GM21786 (cell line): ENCODE measurements around the gene CDKL4.
"Not testable (repeated sequence)": the region's sequence is repeated elsewhere in the genome, so short reads cannot be mapped to it uniquely, and the experiment has no call there.

Source experiments
- ATAC-seq: cut with Tn5 transposase; IDR thresholded peaks from one replicate; pipeline ENCODE4 v1.9.1; 2021; ENCODE audit not compliant: unreplicated experiment

The CDKL4 gene

DNA sequence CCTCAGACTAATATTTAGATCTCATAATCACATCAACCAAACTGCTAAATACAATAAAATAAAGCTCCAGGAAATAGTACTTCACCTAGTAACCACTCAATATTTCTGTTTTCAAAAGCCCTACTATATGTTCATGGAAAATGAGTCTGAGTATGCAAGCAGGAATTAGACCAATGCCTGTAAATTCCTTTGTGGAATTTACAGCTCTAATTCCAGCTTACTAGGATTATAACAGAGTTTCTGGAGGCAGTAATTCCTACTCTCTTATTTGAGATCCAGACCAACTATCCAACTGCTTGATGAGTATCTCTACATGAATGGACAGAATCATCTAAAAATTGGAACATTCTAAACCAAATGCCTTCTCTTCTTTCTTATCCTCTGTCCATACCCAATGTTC lies 11.6 kb downstream of the CDKL4 start:
- ATAC-seq, result no peak

DNA sequence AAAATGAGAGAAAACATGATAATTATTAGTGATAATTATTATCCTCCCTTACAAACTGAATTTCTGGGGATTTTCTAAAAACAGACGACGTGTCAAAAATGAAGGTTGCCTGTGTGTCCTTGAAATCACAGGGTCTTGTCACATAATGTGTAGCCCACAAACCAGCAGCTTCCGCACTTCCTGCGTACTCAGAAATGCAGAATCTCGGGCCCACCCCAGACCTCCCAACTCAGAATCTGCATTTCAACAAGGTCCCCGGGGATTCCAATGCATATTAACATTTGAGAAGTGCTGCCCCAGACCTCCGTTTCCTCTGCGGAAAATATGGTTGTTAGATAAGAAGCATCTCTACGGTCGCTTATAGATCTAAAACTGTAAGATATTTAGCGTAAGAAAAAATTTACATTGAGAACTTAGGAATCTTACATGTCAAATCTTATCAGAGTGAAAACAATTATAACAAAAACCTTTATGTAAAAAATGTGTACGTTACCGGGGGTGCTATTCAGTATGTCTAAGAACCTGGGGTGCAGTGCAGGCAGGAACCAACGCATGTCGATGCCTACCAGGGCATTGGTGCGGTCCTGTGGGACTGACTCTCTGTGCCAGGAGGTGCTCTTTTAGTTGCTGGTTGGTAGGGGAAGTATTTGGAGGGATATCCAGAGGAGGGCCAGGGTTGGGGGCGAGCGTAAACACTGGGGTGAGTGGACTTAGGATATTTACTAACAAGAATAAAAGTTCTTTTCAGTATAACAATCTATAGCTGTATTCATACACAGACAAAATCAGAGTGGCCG lies 15.2 kb downstream of the CDKL4 start:
- peak; percentile 17 for ATAC-seq

DNA sequence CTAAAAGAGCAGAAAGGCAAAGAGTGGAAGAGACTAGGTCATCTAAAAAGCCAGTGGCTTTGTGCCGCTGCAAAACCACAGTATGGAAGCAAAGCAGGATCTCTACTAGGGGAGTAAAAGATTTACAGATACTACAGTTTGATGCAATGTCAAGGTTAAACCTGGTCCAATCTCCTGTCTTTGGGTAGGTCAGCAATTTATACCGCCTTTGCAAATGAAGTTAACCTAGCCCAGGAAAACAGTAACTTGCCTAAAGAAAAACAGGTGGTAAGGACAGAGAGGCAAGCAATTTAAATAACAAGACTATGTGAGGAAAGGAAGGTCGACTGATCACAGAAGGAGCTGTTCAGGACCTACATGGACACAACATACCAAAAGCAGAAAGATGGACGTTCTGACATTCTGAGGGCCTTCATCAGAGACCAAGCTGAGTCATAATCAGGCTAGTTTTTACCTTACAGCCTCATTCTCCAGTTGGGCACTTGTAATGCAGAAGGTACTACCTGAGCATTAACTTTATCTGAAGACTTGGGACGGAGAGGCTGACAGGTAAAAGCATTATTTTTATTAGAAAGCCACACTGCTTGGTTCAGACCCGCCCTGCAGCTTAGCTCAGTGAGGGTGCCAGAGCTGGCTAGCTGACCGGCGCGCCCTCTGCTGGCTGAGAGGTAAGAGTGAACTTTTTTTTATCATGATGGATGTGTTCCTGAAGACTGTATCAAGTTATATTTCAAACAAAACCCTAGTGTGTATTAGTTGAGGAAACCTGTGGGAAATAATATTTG lies 15.9 kb downstream of the CDKL4 start:
- ATAC-seq, result peak; percentile 86

DNA sequence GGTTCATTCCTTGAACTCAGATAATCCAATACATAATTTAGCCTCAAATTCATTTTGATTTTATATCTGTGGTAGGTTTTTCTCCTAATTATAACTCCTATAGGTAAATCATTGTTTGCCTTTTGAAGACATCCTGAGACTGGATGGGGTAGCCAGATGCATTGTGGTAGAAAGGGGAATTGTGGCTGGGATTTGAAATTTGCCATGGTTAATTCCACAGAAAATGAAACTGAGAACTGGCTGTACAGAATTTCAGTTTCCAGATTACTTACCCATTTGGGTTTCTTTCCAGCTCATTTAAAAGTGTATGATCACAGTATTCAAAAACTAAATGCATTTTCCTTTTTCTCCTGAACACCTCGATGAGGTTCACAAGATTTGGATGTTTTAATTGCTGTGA lies 18.2 kb downstream of the CDKL4 start:
- ATAC-seq, result no peak

DNA sequence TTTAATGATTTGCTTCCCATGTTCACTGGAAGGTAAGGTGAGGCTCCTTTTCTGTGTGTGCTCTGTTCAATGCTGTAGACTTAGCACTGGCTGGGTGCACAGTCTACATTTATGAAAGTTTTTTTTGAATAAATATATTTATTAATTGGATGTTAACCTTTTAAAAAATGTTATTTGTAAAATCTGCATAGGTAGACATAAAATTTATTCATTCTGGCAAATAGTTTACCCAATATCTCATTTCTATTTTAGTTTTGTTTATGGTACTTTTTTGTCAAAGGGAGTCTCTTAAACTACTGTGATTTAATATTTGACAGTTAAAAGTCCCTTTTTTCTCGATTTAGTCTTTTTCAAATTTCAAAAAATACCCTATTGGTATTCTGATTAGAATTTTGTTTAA lies 19.9 kb downstream of the CDKL4 start:
- ATAC-seq, result no peak

DNA sequence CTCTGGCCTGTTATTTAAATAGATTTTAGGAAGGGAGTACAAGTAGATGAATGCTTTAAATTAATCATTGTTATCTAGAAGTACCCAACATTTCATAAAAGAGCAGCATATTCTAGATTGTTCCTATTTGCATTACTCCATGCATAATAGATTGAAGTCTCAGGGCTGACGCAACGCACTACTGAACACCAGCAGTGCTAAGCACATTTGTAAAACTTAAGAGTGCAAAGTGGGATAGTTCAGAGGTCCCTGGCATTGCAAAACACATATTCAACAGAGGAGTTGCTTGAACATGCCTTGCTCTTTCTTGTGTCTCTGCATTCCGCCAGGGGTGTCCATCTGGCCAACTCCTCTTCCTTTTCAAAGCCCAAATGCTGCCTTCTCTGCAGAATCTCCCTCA lies 22.3 kb downstream of the CDKL4 start:
- no peak for ATAC-seq

DNA sequence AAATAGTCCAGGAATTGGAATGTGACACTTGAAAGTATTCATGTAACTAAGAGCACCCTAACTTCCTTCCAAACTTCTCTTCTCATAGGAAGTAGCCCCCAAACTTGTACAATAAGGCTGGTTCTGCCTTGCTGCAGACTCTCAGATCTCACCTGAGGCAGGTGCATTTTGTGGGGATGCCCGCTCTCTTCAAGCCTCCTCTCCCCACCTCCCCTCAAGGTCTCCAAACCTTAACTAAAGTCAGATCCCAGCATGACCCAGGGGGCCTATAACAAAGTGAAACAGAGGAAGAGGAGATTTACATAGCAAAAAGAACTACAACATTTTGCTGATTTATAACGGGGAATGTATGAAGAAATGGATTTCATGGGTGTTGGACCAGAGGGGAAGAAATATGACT lies 23.6 kb downstream of the CDKL4 start:
- ATAC-seq, result no peak

DNA sequence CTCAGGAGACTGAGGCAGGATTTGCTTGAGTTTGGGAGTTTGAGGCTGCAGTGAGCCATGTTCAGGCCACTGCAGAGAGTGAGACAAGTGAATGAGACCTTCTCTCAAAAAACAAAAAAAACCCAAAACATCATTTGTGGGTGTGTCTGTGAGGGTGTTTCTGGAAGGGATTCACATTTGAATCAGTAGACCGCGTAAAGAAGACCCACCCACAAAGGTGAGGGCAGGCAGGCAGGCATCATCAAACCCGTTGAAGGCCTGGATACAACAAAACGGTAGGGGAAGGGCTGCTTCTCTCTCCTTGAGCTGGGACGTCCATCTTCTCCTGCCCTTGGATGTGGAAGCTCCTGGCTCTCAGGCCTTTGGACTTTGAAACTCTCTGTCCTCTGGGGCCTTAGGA lies 25.4 kb downstream of the CDKL4 start:
- no peak for ATAC-seq

DNA sequence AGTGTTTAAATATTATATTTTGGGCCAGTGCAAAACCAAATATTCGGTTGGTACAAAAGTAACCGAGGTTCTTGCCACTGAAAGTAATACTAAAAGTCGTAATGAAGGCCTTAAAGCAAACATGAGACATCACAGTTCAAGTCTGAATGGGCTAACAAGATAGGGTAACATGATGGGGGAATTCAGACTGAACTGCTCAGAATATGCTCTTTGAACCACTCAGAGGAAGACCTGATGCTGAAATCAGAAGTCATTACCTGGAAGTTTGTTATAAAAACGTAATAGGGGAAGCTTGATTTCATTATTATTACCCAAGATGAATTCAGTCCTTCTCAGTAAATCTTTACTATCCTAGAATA lies 26.6 kb downstream of the CDKL4 start:
- ATAC-seq, result no peak

DNA sequence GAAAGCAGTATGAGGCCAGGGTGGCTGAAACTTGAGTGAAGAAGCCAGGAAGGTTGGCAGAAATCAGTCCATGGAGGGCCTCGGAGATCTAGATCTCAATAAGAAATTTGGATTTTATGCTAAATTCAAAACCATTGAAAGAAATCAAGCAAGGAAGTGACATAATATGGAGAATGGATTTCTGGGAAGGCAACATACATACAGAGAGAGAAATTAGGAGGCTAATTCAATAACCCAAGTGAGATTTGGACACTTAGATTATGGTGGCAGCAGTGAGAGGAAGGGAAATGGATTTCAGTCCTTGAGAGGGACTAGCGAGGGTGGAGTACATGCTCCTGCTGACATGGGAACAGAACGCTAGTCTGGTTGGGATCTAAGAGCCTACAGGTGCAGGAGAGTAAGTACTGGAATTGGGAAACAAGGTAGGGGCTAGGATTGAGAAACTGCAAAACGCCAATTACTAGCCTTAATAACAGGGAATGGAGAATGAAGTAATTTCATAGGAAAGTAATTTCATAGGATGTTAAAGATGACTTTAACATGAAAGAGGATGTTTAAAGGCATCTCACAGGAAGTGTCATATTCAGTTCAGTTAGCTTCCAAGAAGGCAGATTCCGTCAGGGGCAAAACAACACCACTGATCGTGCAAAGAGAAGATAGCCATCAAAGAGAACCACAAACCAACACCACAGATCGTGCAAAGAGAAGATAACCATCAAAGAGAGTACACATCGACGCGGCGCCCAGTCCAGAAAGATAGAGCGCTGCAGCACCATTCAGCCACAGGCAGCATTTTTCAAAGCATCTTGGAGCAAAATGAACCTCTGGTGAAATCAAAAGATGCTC lies 27.2 kb downstream of the CDKL4 start:
- ATAC-seq, result no peak

DNA sequence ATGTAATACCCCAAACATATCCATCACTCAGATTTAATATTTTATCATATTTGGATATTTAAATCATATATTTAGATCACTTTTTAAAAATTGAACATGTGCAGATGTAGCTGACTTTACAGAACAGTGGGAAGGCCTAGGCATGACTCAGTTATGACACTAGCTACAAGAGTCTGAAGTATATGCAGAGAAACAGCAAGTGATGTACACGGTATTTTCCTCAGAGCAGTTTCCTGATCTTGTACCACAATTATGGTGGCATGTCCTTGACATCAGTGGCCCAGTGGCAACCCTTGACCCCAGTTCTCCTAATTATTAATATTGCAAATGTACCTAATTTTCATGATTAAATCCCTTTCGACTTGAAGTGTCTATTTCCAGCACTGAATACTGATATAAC lies 28.2 kb downstream of the CDKL4 start:
- ATAC-seq, result no peak

DNA sequence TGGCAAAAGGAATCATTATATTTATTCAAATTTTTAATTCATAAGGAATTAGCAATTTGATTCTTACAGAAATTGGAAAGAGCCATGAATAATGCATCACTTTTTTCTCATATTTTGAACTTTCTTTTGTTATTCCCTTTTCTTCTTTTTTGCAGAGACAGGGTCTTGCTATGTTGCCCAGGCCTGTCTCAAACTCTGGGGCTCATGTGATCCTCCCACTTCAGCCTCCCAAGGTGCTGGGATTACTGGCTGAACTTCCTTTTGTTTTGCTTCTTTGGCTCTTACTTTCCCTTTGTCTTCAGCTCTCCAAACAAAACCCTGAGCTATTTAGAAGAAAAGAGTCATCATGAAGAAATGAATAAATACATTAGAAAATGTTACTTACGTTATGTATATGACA lies 30.8 kb downstream of the CDKL4 start:
- no peak for ATAC-seq

DNA sequence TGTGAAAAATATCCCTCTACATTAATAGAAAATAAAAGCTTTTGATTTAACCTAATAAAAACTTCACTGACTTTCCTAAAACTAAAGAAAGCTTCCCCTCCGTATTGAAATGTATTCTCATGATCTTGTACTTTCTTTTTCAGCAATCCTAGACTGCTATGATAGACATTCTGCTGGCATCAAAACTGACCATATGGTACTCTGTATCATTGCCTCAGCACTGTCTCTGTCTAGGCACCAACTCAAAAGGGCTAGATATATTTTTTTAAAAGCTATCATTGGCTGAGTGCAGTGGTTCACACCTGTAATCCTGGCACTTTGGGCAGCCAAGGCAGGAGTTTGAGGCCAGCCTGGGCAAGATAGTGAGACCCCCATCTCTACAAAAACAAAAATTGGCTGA lies 32.9 kb downstream of the CDKL4 start:
- ATAC-seq, result no peak

DNA sequence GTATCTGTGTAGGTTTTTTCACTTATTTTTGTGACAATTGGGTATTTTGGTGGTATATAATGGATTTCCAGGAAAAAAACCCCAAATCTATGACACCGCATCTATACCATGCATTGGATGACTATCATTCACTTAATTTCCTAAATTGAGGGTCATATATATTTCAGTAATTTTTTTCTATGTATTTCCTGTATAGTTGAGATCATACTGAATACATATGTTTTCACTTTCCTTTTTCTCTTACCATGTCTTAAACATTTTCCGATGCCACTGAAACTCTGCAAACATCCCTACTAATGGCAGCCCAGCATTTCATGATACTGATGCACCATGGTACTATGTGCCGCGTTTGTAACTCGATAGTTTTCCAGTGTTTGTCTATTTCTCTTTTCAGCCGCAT lies 40.4 kb downstream of the CDKL4 start:
- no peak for ATAC-seq

DNA sequence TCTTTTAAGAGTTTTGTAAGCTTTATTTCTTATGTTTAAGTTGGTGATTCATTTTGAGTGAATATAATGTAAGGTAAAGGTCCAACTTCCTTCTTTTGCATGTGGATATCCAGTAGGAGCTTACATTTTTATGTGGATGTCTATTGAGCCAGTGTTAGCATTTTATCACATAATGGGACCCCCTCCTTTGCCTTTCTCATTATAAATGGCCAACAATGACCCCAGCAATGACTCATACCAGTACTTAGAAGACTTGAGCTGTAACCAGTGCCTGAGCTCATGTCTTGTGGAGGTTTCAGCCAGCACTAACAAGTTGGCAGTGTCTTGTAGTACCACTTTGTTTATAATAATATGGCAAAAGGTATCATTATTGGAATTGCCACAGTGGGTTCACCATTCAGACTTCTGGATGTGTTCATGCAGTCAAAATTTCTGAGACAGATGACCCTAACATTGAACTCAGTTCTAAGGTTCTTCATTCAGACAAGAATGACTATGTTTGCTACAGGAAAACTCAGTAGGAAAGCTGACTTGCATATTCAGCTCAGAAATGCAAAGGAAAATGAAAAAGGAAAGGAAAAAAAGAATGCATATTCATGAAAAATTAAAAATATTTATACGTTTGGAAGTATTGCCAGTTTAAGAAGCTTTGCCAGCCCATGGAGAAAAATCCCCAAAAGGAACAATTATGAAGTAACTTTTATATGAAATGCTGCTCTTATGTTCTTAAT lies 41.0 kb downstream of the CDKL4 start:
- ATAC-seq, result no peak

DNA sequence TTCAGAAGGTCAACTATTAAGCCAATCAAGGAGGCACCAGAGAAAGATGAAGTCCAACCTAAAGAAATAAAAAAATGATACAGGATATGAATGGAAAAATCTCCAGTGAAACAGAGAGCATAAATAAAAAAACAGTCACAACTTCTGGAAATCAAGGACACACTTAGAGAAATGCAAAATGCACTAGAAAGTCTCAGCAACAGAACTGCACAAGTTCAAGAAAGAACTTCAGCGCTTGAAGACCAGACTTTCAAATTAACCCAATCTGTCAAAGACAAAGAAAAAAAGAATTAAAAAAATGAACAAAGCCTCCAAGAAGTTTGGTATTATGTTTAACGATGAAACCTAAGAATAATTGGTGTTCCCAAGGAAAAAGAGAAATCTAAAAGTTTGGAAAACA lies 46.8 kb downstream of the CDKL4 start:
- not testable (repeated sequence) for ATAC-seq

DNA sequence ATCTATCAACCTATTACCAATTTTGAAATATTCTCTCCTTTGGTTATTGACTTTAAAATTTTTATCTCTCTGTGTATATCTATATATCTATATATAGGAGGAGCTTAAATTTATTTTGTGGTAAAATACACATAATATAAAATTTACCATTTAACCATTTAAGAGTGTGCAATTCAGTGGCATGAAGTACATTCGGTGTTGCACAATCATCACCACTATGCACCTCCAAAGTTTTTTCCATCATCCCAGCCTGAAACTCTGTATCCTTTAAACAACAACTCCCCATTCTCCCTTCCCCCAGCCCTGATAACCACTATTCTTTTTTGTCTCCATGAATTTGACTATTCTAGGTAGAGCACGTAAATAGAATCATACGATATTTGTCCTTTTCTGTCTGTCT lies 49.1 kb downstream of the CDKL4 start:
- no peak for ATAC-seq

DNA sequence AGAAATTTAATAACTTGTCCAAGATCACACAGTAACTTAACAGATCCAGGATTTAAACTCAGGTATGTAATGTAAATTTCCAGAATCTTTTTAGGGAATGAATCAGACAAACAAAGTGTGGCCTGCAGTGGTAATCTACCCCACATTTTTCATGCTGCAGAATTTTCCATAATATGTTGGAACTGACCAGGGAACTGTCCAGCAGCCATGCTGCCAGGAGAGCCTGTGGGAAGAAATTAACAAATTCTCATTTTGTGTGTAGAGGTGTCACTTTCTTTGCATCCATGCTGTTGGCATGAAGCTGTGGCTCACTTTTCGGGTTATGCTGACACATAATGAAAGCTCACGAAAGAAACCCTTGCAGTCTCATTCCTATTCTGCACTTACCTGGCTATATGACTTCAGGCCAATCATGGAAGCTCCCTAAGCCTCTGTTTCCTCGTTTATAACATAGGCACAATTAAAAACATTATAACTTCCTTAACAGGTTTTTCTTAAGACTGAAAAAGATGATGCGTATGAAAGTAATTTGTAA lies 54.7 kb downstream of the CDKL4 start:
- ATAC-seq, result no peak

DNA sequence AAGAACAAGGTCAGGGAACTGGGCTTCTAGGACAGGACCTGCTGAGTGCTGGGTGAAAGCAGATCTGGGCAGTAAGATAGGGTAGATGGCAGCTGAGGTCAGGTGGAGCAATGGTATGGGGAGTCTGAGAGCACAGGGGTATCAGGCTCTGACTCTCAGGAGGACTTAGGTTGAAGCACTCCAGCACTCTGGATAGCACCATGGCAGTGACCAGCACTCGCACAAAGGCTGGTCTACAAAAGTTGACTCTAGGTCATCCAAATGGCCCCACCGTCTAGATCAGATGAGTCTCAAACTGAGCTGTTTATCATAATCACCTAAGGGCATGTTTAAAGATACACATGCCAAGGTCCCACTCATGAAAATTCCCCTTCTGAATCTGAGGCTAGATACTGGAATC lies 60.1 kb downstream of the CDKL4 start:
- ATAC-seq, result no peak

DNA sequence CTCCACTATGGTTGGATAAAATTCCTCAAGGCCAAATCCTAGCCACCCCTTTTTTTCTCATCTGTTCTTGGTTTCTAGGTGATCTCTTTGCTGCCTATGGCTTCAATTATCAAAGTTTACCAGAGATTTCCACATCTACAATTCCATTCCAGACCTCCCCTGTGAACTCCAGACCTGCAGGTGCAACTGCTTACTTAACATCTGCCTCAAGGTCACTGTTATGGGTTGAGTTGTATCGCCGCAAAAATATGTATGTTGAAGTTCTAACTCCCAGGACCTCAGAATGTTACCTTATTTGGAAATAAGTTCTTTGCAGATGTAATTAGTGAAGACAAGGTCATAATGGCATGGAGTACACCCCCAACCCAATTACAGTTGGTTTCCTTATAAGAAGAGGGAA lies 62.5 kb downstream of the CDKL4 start:
- no peak for ATAC-seq
